IPS-11a (cell line): Measurements from ENCODE around the gene ALDH2.
"Not testable (repeated sequence)": the region's sequence is repeated elsewhere in the genome, so short reads cannot be mapped to it uniquely, and the experiment has no call there.

ENCODE experiments used
- H3K4me3 ChIP-seq: one replicate; pipeline ENCODE4 v1.5.1; 2013; ENCODE audit warnings: low read depth, low read length, control low read depth

ALDH2 gene

GRCh38 chr12:111784953-111785352, 18.2 kb downstream of the ALDH2 start:
- no peak overlapping the region for H3K4me3 ChIP-seq

DNA sequence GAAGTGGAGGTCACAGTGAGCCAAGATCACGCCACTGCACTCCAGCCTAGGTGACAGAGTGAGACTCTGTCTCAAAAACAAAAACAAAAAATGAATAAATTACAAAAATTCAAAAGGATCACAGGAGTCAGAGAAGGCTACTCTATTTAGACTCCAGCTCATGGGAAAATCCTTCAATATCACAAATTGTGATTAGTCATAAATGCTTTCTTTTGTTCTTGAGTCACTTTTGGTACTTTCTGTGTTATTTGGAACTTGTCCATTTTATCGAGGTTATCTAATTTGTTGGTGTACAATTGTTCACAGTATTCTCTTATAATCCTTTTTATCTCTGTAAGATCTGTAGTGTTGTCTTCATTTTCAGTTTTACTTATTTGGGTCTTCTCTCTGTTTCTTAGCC, 18.9 kb downstream of the ALDH2 start:
- no peak overlapping the region for H3K4me3 ChIP-seq

- H3K4me3 ChIP-seq, result no peak overlapping the region
Observed at GRCh38 chr12:111788178-111788654, 21.5 kb downstream of the ALDH2 start.

DNA sequence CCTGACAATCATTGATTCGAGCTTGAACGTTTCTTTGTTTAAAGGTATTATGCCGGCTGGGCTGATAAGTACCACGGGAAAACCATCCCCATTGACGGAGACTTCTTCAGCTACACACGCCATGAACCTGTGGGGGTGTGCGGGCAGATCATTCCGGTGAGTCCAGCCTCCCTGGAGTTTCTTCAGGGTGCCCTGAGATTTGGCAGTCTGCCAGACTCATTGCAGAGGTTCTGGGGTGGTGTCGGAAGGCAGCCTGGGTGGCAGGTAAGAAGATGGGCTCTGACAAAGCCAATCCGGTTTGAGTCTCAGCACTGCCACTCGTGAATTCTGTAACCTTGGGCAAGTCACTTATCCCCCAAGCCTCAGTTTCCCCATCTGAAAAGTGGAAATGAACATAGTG, 23.0 kb downstream of the ALDH2 start:
- no peak overlapping the region for H3K4me3 ChIP-seq

DNA sequence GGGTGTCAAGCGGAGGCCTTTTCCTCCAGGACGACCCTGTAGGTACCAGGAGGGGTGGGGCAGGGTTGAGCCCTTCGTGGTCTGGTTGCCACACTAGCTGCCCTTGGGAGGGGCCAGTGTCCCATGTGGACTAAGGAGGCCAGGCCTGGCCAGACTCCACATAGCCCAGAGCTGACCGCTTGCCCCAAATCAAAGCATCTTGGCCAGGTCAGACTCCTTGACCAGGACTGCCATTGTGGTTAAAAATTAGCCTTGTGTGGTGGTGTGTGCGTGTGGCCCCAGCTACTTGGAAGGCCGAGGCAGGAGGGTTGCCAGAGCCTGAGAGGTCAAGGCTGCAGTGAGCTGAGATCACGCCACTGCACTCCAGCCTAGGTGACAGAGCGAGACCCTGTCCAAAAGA, 24.8 kb downstream of the ALDH2 start:
- H3K4me3 ChIP-seq, result no peak overlapping the region

DNA sequence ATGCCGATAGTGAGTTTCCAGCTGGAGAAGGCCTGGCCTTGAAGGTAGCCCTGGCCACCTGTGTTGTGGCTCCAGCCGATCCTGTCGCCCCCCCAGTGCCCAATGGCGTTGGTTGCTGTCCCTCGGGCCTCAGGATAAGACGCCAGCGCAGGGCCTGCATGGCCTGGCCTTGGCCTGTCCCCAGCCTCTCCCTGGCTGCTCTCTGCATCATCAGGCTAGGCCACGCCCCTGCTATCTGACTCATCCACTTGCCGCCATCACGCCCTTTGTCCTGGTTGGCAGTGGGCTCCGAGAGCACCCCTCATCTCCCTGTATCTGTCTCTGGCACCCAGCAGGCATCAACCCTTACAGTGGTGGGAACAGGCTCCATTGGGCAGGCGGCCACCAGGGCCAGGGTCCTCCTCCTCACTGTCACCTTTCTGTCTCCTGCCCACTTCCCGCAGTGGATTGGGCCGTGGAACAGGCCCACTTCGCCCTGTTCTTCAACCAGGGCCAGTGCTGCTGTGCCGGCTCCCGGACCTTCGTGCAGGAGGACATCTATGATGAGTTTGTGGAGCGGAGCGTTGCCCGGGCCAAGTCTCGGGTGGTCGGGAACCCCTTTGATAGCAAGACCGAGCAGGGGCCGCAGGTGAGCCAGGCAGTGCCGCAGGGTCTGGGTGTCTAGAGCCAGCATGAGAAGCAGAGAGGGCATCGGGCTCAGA, 25.6 kb downstream of the ALDH2 start:
- no peak overlapping the region for H3K4me3 ChIP-seq

GRCh38 chr12:111792856-111793235, 26.1 kb downstream of the ALDH2 start:
- H3K4me3 ChIP-seq, result no peak overlapping the region

- no peak overlapping the region for H3K4me3 ChIP-seq
Observed at GRCh38 chr12:111798182-111798581, 31.4 kb downstream of the ALDH2 start.

DNA sequence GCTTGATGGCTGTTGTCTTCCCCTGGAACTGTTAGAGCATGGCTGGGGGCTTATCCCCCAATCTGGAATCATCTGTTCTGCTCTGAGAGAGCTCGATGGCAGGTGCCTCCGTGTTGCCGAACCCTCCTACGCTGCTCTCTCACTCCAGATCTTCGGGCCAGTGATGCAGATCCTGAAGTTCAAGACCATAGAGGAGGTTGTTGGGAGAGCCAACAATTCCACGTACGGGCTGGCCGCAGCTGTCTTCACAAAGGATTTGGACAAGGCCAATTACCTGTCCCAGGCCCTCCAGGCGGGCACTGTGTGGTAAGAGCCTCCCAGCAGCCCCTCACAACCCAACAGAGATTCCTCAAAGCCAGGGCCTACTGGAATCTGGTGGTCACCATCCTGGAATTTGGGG, 33.0 kb downstream of the ALDH2 start:
- H3K4me3 ChIP-seq, result no peak overlapping the region

DNA sequence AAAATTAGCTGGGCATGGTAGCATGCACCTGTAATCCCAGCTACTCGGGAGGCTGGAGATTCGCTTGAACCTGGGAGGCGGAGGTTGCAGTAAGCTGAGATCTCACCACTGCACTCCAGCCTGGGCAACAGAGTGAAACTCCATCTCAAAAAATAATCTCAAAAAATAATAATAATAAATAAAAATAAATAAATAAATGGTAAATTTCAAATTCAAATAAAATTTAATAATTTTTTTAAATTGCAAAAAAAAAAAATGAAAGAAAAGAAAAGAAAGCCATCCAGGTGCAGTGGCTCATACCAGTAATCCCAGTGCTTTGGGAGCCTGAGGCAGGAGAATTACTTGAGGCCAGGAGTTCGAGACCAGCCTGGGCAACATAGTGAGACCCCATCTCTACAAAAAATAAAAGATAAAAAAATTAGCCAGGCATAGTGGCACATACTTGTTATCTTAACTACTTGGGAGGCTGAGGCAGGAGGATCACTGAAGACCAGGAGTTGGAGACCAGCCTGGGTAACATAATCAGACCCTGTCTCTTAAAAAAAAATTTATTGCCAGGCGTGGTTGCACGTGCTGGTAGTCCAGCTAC, 36.4 kb downstream of the ALDH2 start:
- no peak overlapping the region for H3K4me3 ChIP-seq

DNA sequence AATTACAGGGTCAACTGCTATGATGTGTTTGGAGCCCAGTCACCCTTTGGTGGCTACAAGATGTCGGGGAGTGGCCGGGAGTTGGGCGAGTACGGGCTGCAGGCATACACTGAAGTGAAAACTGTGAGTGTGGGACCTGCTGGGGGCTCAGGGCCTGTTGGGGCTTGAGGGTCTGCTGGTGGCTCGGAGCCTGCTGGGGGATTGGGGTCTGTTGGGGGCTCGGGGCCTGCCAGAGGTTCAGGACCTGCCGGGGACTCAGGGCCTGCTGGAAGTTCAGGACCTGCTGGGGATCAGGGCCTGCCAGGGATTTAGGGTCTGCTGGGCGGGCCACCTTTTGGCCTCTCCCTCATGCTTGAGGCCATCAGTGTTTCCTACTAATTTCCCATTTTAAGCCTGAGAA, 37.1 kb downstream of the ALDH2 start:
- no peak overlapping the region for H3K4me3 ChIP-seq

- H3K4me3 ChIP-seq, result no peak overlapping the region
Observed at GRCh38 chr12:111806304-111806703, 39.6 kb downstream of the ALDH2 start.

GRCh38 chr12:111807232-111807631, 40.5 kb downstream of the ALDH2 start:
- no peak overlapping the region for H3K4me3 ChIP-seq

DNA sequence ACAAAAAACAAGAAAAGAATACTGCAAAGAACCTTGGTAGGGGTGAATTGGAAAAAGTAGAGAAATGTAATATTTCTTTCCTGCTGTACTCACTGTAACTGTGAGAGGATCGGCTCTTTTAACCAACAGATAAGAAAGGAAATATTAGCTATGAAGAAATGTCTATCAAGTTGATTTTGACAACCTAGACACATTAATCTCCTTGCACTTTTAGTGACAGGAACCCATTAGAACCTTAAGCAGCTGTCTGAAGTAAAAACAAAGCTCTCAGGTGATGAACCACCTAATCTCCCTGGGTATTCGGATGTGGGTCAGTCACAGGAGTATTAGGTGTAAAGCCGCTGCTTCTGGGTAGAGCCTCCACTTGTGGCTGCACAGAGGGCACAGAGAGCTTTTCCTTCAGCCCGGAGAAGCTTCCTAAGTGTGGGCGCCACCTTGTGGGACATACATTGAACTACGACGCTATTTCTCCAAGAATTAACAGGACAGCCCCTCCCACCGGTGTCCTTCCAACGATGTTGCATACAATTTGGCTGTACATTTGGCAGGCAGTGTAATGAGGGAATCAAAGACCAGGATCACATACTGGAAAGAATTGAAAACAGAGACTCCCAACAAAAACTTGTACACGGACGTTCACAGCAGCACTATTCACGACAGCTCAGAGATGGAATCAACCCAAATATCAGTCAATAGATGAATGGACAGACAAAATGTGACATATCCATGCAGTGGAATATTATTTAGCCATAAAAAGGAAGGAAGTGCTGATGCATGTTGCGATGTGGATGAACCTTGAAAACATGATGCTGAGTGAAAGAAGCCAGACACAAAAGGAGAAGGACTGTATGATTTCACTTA, 46.4 kb downstream of the ALDH2 start:
- no peak overlapping the region for H3K4me3 ChIP-seq

GRCh38 chr12:111816065-111816615, 49.4 kb downstream of the ALDH2 start:
- H3K4me3 ChIP-seq, result no peak overlapping the region

DNA sequence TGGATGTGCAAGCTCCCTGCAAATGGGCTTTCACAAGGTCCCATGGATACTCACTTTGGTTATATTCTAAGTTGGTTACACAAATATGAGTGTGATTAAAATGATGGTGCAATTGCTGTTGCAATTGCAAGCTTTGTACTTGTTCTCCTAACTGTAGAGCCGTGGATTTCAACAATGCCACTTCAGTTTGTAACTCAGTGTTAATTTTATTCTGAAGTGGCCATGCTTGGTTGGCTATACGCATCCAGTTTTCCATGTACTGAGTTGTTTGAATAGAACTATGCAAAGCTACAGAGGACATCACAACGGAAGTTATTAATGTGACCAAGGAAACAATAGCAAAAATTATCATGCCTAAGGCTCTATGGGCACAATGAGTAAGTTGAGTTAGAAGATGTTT, 50.2 kb downstream of the ALDH2 start:
- H3K4me3 ChIP-seq, result not testable (repeated sequence)

- no peak overlapping the region for H3K4me3 ChIP-seq
Observed at GRCh38 chr12:111818340-111818739, 51.6 kb downstream of the ALDH2 start.

DNA sequence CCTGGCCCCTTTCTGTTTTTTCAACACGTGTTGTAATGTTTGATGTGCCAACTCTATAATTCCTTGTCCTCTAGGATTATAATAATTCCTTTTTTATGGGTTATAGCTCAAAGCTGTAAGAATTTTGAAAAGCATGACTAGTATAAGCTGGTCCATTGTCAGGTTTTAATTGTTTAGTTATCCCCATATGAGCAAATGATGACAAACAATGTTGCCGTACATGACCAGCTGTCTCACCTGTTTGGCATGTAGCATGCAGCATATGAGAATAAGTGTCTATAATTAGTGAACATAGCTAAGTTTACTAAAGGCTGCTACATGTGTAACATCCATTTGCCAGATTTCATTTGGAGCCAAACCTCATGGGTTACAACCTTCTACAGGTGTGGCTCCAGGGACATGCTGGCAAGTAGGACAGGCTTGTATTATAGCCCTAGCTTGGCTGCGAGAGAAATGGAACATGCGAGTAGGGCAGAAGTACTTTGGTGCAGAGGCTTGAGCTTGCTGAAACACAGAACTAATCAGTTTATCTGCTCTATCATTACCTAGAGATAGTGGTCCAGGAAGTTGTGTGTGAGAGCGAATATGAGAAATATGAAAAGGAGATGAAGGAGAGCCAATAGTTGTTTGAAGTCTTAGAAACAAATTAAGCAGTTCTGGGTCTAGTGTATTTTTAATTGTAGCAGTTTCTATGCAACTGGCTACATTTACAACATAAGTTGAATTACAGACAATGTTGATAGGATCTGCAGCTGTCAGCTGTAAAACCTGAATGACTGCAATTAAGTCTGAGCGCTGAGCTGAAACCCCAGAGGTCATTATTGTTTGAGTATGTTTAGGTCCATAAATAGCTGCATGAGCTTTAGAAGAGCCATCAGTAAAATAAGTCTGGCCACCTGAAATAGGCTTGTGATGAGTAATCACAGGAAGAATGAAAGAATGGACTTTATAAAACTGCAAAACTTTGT, 52.7 kb downstream of the ALDH2 start:
- H3K4me3 ChIP-seq, result no peak overlapping the region

DNA sequence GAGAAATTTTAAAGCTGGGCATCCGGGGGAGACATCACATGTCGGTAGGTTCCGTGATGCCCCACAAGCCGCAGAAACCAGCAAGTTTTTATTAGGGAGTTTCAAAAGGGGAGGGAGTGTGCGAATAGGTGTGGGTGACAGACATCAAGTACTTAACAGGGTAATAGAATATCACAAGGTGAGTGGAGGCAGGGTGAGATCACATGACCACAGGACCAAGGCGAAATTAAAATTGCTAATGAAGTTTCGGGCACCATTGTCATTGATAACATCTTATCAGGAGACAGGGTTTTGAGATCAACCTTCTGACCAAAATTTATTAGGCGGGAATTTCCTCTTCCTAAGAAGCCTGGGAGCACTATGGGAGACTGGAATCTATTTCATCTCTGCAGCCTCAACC, 54.1 kb downstream of the ALDH2 start:
- H3K4me3 ChIP-seq, result not testable (repeated sequence)

DNA sequence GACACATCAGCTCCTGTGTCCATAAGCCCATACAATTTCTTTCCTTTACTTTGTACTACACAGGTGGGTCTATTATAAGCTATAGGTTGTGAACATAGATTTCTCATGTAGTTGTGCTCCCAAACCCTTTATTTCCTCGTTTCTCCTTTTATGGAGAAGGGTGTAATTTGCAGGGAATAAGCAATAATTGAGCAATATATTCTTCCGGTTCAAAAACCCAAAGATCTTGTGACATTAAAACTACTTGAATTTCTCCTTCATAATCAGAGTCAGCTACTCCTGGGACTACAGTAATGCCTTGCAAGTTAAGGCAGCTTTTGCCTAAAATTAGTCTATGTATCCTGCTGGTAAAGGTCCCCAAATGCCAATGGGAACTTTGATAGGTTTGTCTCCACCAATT, 56.2 kb downstream of the ALDH2 start:
- no peak overlapping the region for H3K4me3 ChIP-seq
